Kasumi-1 (cell line): ENCODE data around the gene IRF4.
"Not testable (repeated sequence)": the region's sequence is repeated elsewhere in the genome, so short reads cannot be mapped to it uniquely, and the experiment has no call there.

Experiments
- DNase-seq, 2 experiments: peaks; one replicate each; lab custom pipeline; 2025; lab: John Stamatoyannopoulos, UW

The IRF4 gene

GRCh38 chr6:421211-421610 lies 29.7 kb downstream of the IRF4 start:
- DNase-seq = no peak

GRCh38 chr6:422433-423054 lies 31.0 kb downstream of the IRF4 start:
- DNase-seq = no peak

- DNase-seq = no peak
Measured at GRCh38 chr6:423055-423798, 31.7 kb downstream of the IRF4 start.

- no peak for DNase-seq
Measured at GRCh38 chr6:423799-424345, 32.3 kb downstream of the IRF4 start.

- no peak for DNase-seq
Measured at GRCh38 chr6:424741-425417, 33.3 kb downstream of the IRF4 start.

GRCh38 chr6:425418-425788 lies 33.9 kb downstream of the IRF4 start:
- DNase-seq = not testable (repeated sequence)

- not testable (repeated sequence) for DNase-seq
Measured at GRCh38 chr6:426198-426738, 34.7 kb downstream of the IRF4 start.

- no peak for DNase-seq
Measured at GRCh38 chr6:428047-428603, 36.6 kb downstream of the IRF4 start.

GRCh38 chr6:429515-430121 lies 38.1 kb downstream of the IRF4 start:
- no peak for DNase-seq

- DNase-seq = no peak
Measured at GRCh38 chr6:431504-431903, 40.0 kb downstream of the IRF4 start.

- DNase-seq = no peak
Measured at GRCh38 chr6:431986-432385, 40.4 kb downstream of the IRF4 start.

- no peak for DNase-seq
Measured at GRCh38 chr6:434051-434705, 42.6 kb downstream of the IRF4 start.

GRCh38 chr6:435441-436307 lies 44.1 kb downstream of the IRF4 start:
- no peak for DNase-seq

GRCh38 chr6:436308-437036 lies 44.9 kb downstream of the IRF4 start:
- DNase-seq = no peak

GRCh38 chr6:437037-437392 lies 45.5 kb downstream of the IRF4 start:
- no peak for DNase-seq

- no peak for DNase-seq
Measured at GRCh38 chr6:438634-439170, 47.1 kb downstream of the IRF4 start.

- no peak for DNase-seq
Measured at GRCh38 chr6:439641-440167, 48.2 kb downstream of the IRF4 start.

GRCh38 chr6:441126-441920 lies 49.8 kb downstream of the IRF4 start:
- no peak for DNase-seq
